GM12878 (cell line): ENCODE data around the gene ATXN7L1. TPM values are rescaled to one million over a fixed set of nuclear protein-coding genes. Genes with fewer than 3 reads are reported as not detected.

Experiments used
- ATAC-seq: fragments of 200-7000 bp; cut with Tn5 transposase; 3 replicates; pipeline ENCODE4 v1.9.1; 2020; ENCODE audit warnings: mild to moderate bottlenecking, moderate library complexity
- BruUV-seq: library from RNA; stranded (reverse); fragments of 400-500 nt; replicated peaks from 2 replicates; lab custom pipeline; 2021; lab: Mats Ljungman, UMichigan
- CTCF ChIA-PET: fragments of 300-600 bp; sonication (Branson Sonifier 250); formaldehyde crosslinking; extraction: SDS; loops from one replicate; lab custom pipeline; 2021; ENCODE audit warnings: inconsistent platforms; lab: Yijun Ruan, JAX
- POLR2A ChIA-PET: fragments of 350-600 bp; formaldehyde crosslinking; extraction: SDS; loops from one replicate; lab custom pipeline; 2021; ENCODE audit warnings: inconsistent platforms; lab: Charles Lee
- RAD21 ChIA-PET: fragments of 300-600 bp; sonication (Branson Sonifier 250); formaldehyde crosslinking; loops from one replicate; lab custom pipeline; 2023; ENCODE audit warnings: antibody characterized with exemption; ENCODE audit not compliant: unreplicated experiment; lab: Charles Lee
- SMC1A ChIA-PET: fragments of 300-600 bp; sonication (Branson Sonifier 250); formaldehyde crosslinking; loops from one replicate; lab custom pipeline; 2023; ENCODE audit not compliant: unreplicated experiment, uncharacterized antibody; lab: Charles Lee
- DNase-seq: peaks from one replicate; pipeline ENCODE4 v3.0.0-alpha.2; 2011; ENCODE audit warnings: low read depth, low spot score
- FAIRE-seq: peaks from 3 replicates; lab custom pipeline; 2011; peaks lifted over from hg19 to GRCh38; lab: Jason Lieb, UNC
- H2AFZ ChIP-seq: 2 replicates; pipeline ENCODE4 v1.6.0; 2011; ENCODE audit warnings: low read depth, low read length, control low read depth; ENCODE audit not compliant: control insufficient read depth
- H3K27ac ChIP-seq: 2 replicates; pipeline ENCODE4 v1.5.1; 2011; ENCODE audit warnings: control low read depth; ENCODE audit not compliant: control insufficient read depth, insufficient read depth
- H3K27me3 ChIP-seq, 2 experiments: replicated peaks in 1 of 2; 2 replicates each; pipeline versions ENCODE4 v1.6.0 to v1.6.1; 2011; ENCODE audit warnings: low read length in 1 of 2; ENCODE audit not compliant: control insufficient read depth in 2 of 2, insufficient read depth in 2 of 2
- H3K36me3 ChIP-seq, 2 experiments: 2 replicates each; pipeline ENCODE4 v1.5.1; 2011; ENCODE audit warnings: low read length in 1 of 2; ENCODE audit not compliant: control insufficient read depth in 2 of 2, insufficient read depth in 2 of 2
- H3K4me1 ChIP-seq: 2 replicates; pipeline ENCODE4 v1.6.1; 2011; ENCODE audit warnings: mild to moderate bottlenecking, low read length, moderate library complexity, mixed read lengths; ENCODE audit not compliant: control insufficient read depth, insufficient read depth
- H3K4me2 ChIP-seq: 2 replicates; pipeline ENCODE4 v1.6.0; 2011; ENCODE audit warnings: control low read depth; ENCODE audit not compliant: control insufficient read depth, insufficient read depth
- H3K4me3 ChIP-seq: fragments of 200-600 bp; sonication (generic); 2 replicates; pipeline ENCODE4 v1.5.1; 2016
- H3K79me2 ChIP-seq: 2 replicates; pipeline ENCODE4 v1.6.0; 2011; ENCODE audit warnings: low read length; ENCODE audit not compliant: control insufficient read depth, insufficient read depth
- H3K9ac ChIP-seq: 2 replicates; pipeline ENCODE4 v1.8.0; 2011; ENCODE audit warnings: low read length, control low read depth, mixed read lengths; ENCODE audit not compliant: control insufficient read depth, insufficient read depth
- H3K9me3 ChIP-seq: replicated peaks from 3 replicates; pipeline ENCODE4 v1.5.1; 2011; ENCODE audit warnings: mild to moderate bottlenecking, low read length; ENCODE audit not compliant: control insufficient read depth, insufficient read depth
- H4K20me1 ChIP-seq: 2 replicates; pipeline ENCODE4 v1.6.0; 2011; ENCODE audit not compliant: control insufficient read depth, insufficient read depth
- BACH1 ChIP-seq: fragments of 450-650 bp; IDR thresholded peaks from 2 replicates; pipeline ENCODE4 v1.6.1; 2017; ENCODE audit warnings: mild to moderate bottlenecking, borderline replicate concordance
- BHLHE40 ChIP-seq, 2 experiments: fragments of 450-650 bp in 1 of 2; IDR thresholded peaks; 2 replicates each; pipeline ENCODE4 v1.6.1; 2011 to 2017; ENCODE audit warnings: low read depth in 2 of 2, borderline replicate concordance in 1 of 2, improper control_type of control experiment in 1 of 2, low read length in 1 of 2, mild to moderate bottlenecking in 1 of 2
- CBX3 ChIP-seq: fragments of 200-600 bp; sonication (generic); IDR thresholded peaks from 2 replicates; pipeline ENCODE4 v1.6.1; 2016; ENCODE audit warnings: low read depth, borderline replicate concordance
- CHD1 ChIP-seq: IDR thresholded peaks from 2 replicates; pipeline ENCODE4 v1.6.1; 2012; ENCODE audit warnings: low read depth, low read length, improper control_type of control experiment
- CHD4 ChIP-seq: fragments of 200-600 bp; sonication (generic); IDR thresholded peaks from 2 replicates; pipeline ENCODE4 v1.6.1; 2016; ENCODE audit warnings: mild to moderate bottlenecking
- CREM ChIP-seq: IDR thresholded peaks from 2 replicates; pipeline ENCODE4 v1.6.1; 2014; ENCODE audit warnings: antibody characterized with exemption, low read depth
- FOXK2 ChIP-seq: fragments of 450-650 bp; IDR thresholded peaks from 2 replicates; pipeline ENCODE4 v1.6.1; 2017; ENCODE audit warnings: mild to moderate bottlenecking, moderate library complexity
- MXI1 ChIP-seq: fragments of 150-350 bp; IDR thresholded peaks from 2 replicates; pipeline ENCODE4 v1.6.1; 2011; ENCODE audit warnings: low read depth, mild to moderate bottlenecking, inconsistent platforms, low read length, improper control_type of control experiment
- NR2F1 ChIP-seq: fragments of 450-650 bp; conservative IDR thresholded peaks from 2 replicates; pipeline ENCODE4 v1.6.1; 2017; ENCODE audit warnings: mild to moderate bottlenecking
- PBX3 ChIP-seq: IDR thresholded peaks from 2 replicates; pipeline ENCODE4 v1.6.1; 2011; ENCODE audit warnings: mild to moderate bottlenecking, low read depth, low read length, moderate library complexity; ENCODE audit not compliant: insufficient replicate concordance
- SKIL ChIP-seq: fragments of 450-650 bp; IDR thresholded peaks from 2 replicates; pipeline ENCODE4 v1.6.1; 2017; ENCODE audit warnings: mild to moderate bottlenecking, low read depth, inconsistent platforms; ENCODE audit not compliant: poor library complexity, severe bottlenecking
- SPI1 ChIP-seq: IDR thresholded peaks from 2 replicates; pipeline ENCODE4 v1.6.1; 2011; ENCODE audit warnings: low read depth, mild to moderate bottlenecking, low read length, moderate library complexity, borderline replicate concordance; ENCODE audit not compliant: insufficient read depth
- SREBF1 ChIP-seq: IDR thresholded peaks from 2 replicates; pipeline ENCODE4 v1.6.1; 2012; ENCODE audit warnings: mild to moderate bottlenecking, low read length
- SRF ChIP-seq, 2 experiments: IDR thresholded peaks; 2 replicates each; pipeline ENCODE4 v1.6.1; 2011; ENCODE audit warnings: low read depth in 2 of 2, low read length in 2 of 2, mild to moderate bottlenecking in 1 of 2, moderate library complexity in 1 of 2
- WGBS: methylation state at CpG from one replicate; pipeline ENCODE4 v1.1.6; 2016; ENCODE audit warnings: low lambda C conversion rate; ENCODE audit not compliant: insufficient replicate concordance, insufficient coverage; ENCODE audit errors: missing lambda C conversion rate; 5-methylcytosine and 5-hydroxymethylcytosine counted together
- in situ Hi-C: fragments of 300-500 bp; cut with MboI; formaldehyde crosslinking; loops from 9 replicates; pipeline ENCODE4 v1.14.3; 2018; ENCODE audit warnings: mixed read lengths
- intact Hi-C: fragments of 100-400 bp; cut with micrococcal nuclease; formaldehyde crosslinking; loops from one replicate; pipeline ENCODE4 v1.14.2; 2022; ENCODE audit not compliant: unreplicated experiment
- polyA plus RNA-seq, 11 experiments: library from polyadenylated mRNA; depleted of rRNA in 4 of 11; unstranded in 6 of 11; stranded (reverse) in 5 of 11; fragments of >200 nt; fragmentation: Nextera tagmentation in 4 of 11; fragmentation: Illumina TruSeq in 1 of 11; extraction: Ambion mirVana in 4 of 11; extraction: Trizol in 1 of 11; gene quantifications; 1 replicate in 1 of 11; 2 replicates in 10 of 11; pipeline versions ENCODE4 v1.2.1 to v1.2.3, GENCODE V29; 2011 to 2016; ENCODE audit warnings: inconsistent platforms in 2 of 11, missing spikeins in 2 of 11, low read depth in 1 of 11
- total RNA-seq, 4 experiments: library from RNA; depleted of rRNA in 3 of 4; stranded (reverse); fragments of >200 nt in 3 of 4; fragmentation: Illumina TruSeq in 1 of 4; extraction: Trizol in 1 of 4; gene quantifications; 2 replicates each; pipeline versions ENCODE4 v1.2.1 to v1.2.3, GENCODE V29; 2013 to 2021
- TF ChIP-seq, protein P1 (sequence below): fragments of 450-650 bp; IDR thresholded peaks from 2 replicates; pipeline ENCODE4 v1.6.1; 2017; ENCODE audit warnings: mild to moderate bottlenecking, moderate library complexity
- TF ChIP-seq, protein P2 (sequence below): fragments of 450-650 bp; IDR thresholded peaks from 2 replicates; pipeline ENCODE4 v1.6.1; 2014; ENCODE audit warnings: mild to moderate bottlenecking

ATXN7L1 gene
- total and polyA plus RNA-seq, 10 of the 15 experiments (the other 5 are each of a cell fraction or from before 2014, with no cell fraction given), result 0.40 to 2.9 (median 1.2) TPM

DNA sequence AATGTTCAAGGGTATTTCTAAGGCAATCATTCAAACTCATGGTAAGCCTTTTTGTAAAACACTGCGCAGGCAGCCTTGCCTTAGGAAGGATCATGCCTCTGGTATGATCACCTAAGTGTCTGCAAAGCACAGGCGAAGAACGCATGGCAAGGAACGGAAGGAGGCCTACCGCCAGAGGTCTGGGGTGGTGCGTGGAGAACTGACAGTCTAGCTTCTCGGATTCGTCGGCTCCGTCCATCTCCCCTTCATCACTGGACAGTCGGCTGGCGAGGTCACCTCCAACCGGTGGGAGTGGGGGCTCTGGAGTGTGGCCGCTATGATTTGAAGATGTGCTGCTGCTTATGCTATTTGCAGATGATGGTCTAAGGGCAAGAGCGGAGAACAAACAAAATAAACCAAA is 252.5 kb downstream of the ATXN7L1 start (continued):
- TF ChIP-seq NR2F1 (no peak), SREBF1 (no peak), BHLHE40 (IDR thresholded peaks at IDR 0.05; ENCODE audit: borderline replicate concordance in 1 of 2, low read depth in 2 of 2, low read length in 1 of 2) (no peak)

GRCh38 chr7:105623378-105623777 is 253.0 kb downstream of the ATXN7L1 start:
- no peak overlapping the region for H3K4me3 ChIP-seq
- H3K79me2 ChIP-seq, result no peaks in the 10 kb centered on the region
- H3K9me3 ChIP-seq, result no peaks in the 10 kb centered on the region
- no peak overlapping the region for H3K27ac ChIP-seq
- no peak overlapping the region for H3K4me2 ChIP-seq
- H3K36me3 ChIP-seq, result no peaks in the 10 kb centered on the region
- H3K9ac ChIP-seq, result no peak overlapping the region
- SMC1A ChIA-PET, result no interaction called here
- H4K20me1 ChIP-seq, result no peaks in the 10 kb centered on the region
- H3K27me3 ChIP-seq, result no peaks in the 10 kb centered on the region
- DNase-seq, result no peak
- CTCF ChIA-PET, result no interaction called here
- in situ Hi-C loops, result no loop called here
- H2AFZ ChIP-seq, result no peak overlapping the region
- ATAC-seq, result no peak
- 59% methylated on average over 5 of the region's 5 CpGs for WGBS
- no peak for FAIRE-seq
- RAD21 ChIA-PET, result no interaction called here
- no TSS peak for BruUV-seq
- H3K4me1 ChIP-seq, result no peaks in the 10 kb centered on the region
- intact Hi-C loops, result no loop called here
- POLR2A ChIA-PET, result interaction anchor here (1.1 kb wide), 1 partner anchor 9 kb away, joined by 4 read pairs; no protein-coding TSS in a partner anchor
- no peak for TF ChIP-seq CHD4
- TF ChIP-seq BACH1, result no peak
- no peak for TF ChIP-seq SPI1
- TF ChIP-seq PBX3, result no peak
- no peak for TF ChIP-seq FOXK2
- no peak for TF ChIP-seq CREM
- TF ChIP-seq, protein P1, sequence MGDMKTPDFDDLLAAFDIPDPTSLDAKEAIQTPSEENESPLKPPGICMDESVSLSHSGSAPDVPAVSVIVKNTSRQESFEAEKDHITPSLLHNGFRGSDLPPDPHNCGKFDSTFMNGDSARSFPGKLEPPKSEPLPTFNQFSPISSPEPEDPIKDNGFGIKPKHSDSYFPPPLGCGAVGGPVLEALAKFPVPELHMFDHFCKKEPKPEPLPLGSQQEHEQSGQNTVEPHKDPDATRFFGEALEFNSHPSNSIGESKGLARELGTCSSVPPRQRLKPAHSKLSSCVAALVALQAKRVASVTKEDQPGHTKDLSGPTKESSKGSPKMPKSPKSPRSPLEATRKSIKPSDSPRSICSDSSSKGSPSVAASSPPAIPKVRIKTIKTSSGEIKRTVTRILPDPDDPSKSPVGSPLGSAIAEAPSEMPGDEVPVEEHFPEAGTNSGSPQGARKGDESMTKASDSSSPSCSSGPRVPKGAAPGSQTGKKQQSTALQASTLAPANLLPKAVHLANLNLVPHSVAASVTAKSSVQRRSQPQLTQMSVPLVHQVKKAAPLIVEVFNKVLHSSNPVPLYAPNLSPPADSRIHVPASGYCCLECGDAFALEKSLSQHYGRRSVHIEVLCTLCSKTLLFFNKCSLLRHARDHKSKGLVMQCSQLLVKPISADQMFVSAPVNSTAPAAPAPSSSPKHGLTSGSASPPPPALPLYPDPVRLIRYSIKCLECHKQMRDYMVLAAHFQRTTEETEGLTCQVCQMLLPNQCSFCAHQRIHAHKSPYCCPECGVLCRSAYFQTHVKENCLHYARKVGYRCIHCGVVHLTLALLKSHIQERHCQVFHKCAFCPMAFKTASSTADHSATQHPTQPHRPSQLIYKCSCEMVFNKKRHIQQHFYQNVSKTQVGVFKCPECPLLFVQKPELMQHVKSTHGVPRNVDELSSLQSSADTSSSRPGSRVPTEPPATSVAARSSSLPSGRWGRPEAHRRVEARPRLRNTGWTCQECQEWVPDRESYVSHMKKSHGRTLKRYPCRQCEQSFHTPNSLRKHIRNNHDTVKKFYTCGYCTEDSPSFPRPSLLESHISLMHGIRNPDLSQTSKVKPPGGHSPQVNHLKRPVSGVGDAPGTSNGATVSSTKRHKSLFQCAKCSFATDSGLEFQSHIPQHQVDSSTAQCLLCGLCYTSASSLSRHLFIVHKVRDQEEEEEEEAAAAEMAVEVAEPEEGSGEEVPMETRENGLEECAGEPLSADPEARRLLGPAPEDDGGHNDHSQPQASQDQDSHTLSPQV, result no peak
- TF ChIP-seq, protein P2, sequence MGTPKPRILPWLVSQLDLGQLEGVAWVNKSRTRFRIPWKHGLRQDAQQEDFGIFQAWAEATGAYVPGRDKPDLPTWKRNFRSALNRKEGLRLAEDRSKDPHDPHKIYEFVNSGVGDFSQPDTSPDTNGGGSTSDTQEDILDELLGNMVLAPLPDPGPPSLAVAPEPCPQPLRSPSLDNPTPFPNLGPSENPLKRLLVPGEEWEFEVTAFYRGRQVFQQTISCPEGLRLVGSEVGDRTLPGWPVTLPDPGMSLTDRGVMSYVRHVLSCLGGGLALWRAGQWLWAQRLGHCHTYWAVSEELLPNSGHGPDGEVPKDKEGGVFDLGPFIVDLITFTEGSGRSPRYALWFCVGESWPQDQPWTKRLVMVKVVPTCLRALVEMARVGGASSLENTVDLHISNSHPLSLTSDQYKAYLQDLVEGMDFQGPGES, result no peak
- TF ChIP-seq SKIL, result no peak
- no peak for TF ChIP-seq CBX3
- TF ChIP-seq MXI1, result no peak
- TF ChIP-seq CHD1, result no peak
- no peak for TF ChIP-seq SRF (IDR thresholded peaks at IDR 0.05; ENCODE audit: low read depth in 2 of 2, low read length in 2 of 2)
